Suprapubic skin (tissue), 4 donors: ENCODE measurements around the gene HNRNPM. TPM values are rescaled to one million over a fixed set of nuclear protein-coding genes. Genes with fewer than 3 reads are reported as not detected.

Experiments
- DNase-seq, 2 donors: peaks; one replicate each; pipeline ENCODE4 v3.0.0-alpha.2; 2019; ENCODE audit warnings: low spot score in 2 of 2
- H3K27ac ChIP-seq: fragments of 200-600 bp; sonication (generic); one replicate; pipeline ENCODE4 v1.5.1; 2019
- H3K27me3 ChIP-seq: fragments of 200-600 bp; sonication (generic); one replicate; pipeline ENCODE4 v1.5.1; 2019
- H3K36me3 ChIP-seq: fragments of 200-600 bp; sonication (generic); one replicate; pipeline ENCODE4 v1.5.1; 2019
- H3K4me1 ChIP-seq: fragments of 200-600 bp; sonication (generic); one replicate; pipeline ENCODE4 v1.5.1; 2019
- H3K4me3 ChIP-seq: fragments of 200-600 bp; sonication (generic); one replicate; pipeline ENCODE4 v1.5.1; 2019; ENCODE audit warnings: mild to moderate bottlenecking
- H3K9me3 ChIP-seq: fragments of 200-600 bp; sonication (generic); one replicate; pipeline ENCODE4 v1.5.1; 2019
- CTCF ChIP-seq, 2 donors: fragments of 200-600 bp in 1 of 2; fragments of 450-650 bp in 1 of 2; sonication (generic) in 1 of 2; IDR thresholded peaks; one replicate each; pipeline ENCODE4 v1.5.1; 2016 to 2019; ENCODE audit warnings: antibody characterized with exemption in 2 of 2, mild to moderate bottlenecking in 1 of 2, moderate library complexity in 1 of 2
- EP300 ChIP-seq: sonication (generic); formaldehyde crosslinking; IDR thresholded peaks from one replicate; pipeline ENCODE4 v1.6.1; 2017; ENCODE audit warnings: antibody characterized with exemption
- POLR2A ChIP-seq, 2 donors: fragments of 450-650 bp; IDR thresholded peaks; one replicate each; pipeline ENCODE4 v1.6.1; 2017; ENCODE audit warnings: antibody characterized with exemption in 2 of 2, mild to moderate bottlenecking in 2 of 2, moderate library complexity in 2 of 2
- POLR2AphosphoS5 ChIP-seq, 3 donors: sonication (generic); formaldehyde crosslinking; IDR thresholded peaks; one replicate each; pipeline ENCODE4 v1.6.1; 2017; ENCODE audit warnings: antibody characterized with exemption in 3 of 3
- WGBS: methylation state at CpG from one replicate; pipeline ENCODE4 v1.1.5; 2018; 5-methylcytosine and 5-hydroxymethylcytosine counted together
- total RNA-seq, 4 donors: library from RNA; depleted of rRNA; stranded (reverse); fragments of >200 nt; gene quantifications; one replicate each; pipeline ENCODE4 v1.1.0, GENCODE V29; 2016

The HNRNPM gene
- total RNA-seq, 4 donors from 2014 or later, result 85.5 to 128 (median 121) TPM

GRCh38 chr19:8490873-8491272 lies 46.1 kb downstream of the HNRNPM start:
- no peaks in the 10 kb centered on the region for H3K9me3 ChIP-seq
- H3K4me3 ChIP-seq, result no peak overlapping the region
- H3K27me3 ChIP-seq, result no peaks in the 10 kb centered on the region
- WGBS, result 91% methylated on average over 12 of the region's 12 CpGs
- H3K4me1 ChIP-seq, result peaks cover 40% of the 10 kb centered on the region
- TF ChIP-seq EP300, result no peak
- no peak for TF ChIP-seq POLR2AphosphoS5 (IDR thresholded peaks at IDR 0.05)
- no peak for TF ChIP-seq CTCF (IDR thresholded peaks at IDR 0.05)
- TF ChIP-seq POLR2A (IDR thresholded peaks at IDR 0.05), result no peak
- H3K36me3 ChIP-seq, result peaks cover 33% of the 10 kb centered on the region
- no peak for DNase-seq
- no peak overlapping the region for H3K27ac ChIP-seq

- H3K27ac ChIP-seq, result no peak overlapping the region
- H3K4me3 ChIP-seq, result no peak overlapping the region
- H3K27me3 ChIP-seq, result no peaks in the 10 kb centered on the region
- no peak for TF ChIP-seq EP300
- peaks cover 41% of the 10 kb centered on the region for H3K4me1 ChIP-seq
- no peaks in the 10 kb centered on the region for H3K9me3 ChIP-seq
- no peak for DNase-seq
- 88% methylated on average over 6 of the region's 6 CpGs for WGBS
- peaks cover 26% of the 10 kb centered on the region for H3K36me3 ChIP-seq
Observed at GRCh38 chr19:8491574-8491973, 46.8 kb downstream of the HNRNPM start.

- Histone ChIP-seq H3K9me3 (no peaks in the 10 kb centered on the region), H3K4me1 (peaks cover 30% of the 10 kb centered on the region), H3K27me3 (no peaks in the 10 kb centered on the region), H3K27ac (no peak overlapping the region), H3K4me3 (no peak overlapping the region), H3K36me3 (peaks cover 2% of the 10 kb centered on the region)
- no peak for TF ChIP-seq EP300
- no peak for TF ChIP-seq CTCF (IDR thresholded peaks at IDR 0.05)
- TF ChIP-seq POLR2AphosphoS5 (IDR thresholded peaks at IDR 0.05), result no peak
- TF ChIP-seq POLR2A (IDR thresholded peaks at IDR 0.05), result no peak
- no peak for DNase-seq
- 35% methylated on average over 7 of the region's 7 CpGs for WGBS
Observed at GRCh38 chr19:8494158-8494557, 49.4 kb downstream of the HNRNPM start.

- no peaks in the 10 kb centered on the region for H3K9me3 ChIP-seq
- H3K27me3 ChIP-seq, result no peaks in the 10 kb centered on the region
- H3K36me3 ChIP-seq, result no peaks in the 10 kb centered on the region
- no peak for DNase-seq
- no peak overlapping the region for H3K4me3 ChIP-seq
- peaks cover 13% of the 10 kb centered on the region for H3K4me1 ChIP-seq
- WGBS, result 93% methylated on average over 10 of the region's 22 CpGs
- TF ChIP-seq CTCF (IDR thresholded peaks at IDR 0.05) (no peak), POLR2AphosphoS5 (IDR thresholded peaks at IDR 0.05) (no peak), POLR2A (IDR thresholded peaks at IDR 0.05) (no peak), EP300 (no peak)
- no peak overlapping the region for H3K27ac ChIP-seq
Observed at GRCh38 chr19:8498295-8498694, 53.5 kb downstream of the HNRNPM start.

GRCh38 chr19:8499048-8499833 lies 54.5 kb downstream of the HNRNPM start:
- no peaks in the 10 kb centered on the region for H3K36me3 ChIP-seq
- no peak overlapping the region for H3K27ac ChIP-seq
- no peaks in the 10 kb centered on the region for H3K9me3 ChIP-seq
- WGBS, result 89% methylated on average over 11 of the region's 41 CpGs
- TF ChIP-seq CTCF (IDR thresholded peaks at IDR 0.05), result no peak
- TF ChIP-seq POLR2A (IDR thresholded peaks at IDR 0.05), result no peak
- TF ChIP-seq EP300, result no peak
- no peak for TF ChIP-seq POLR2AphosphoS5 (IDR thresholded peaks at IDR 0.05)
- no peak overlapping the region for H3K4me3 ChIP-seq
- H3K4me1 ChIP-seq, result peaks cover 9% of the 10 kb centered on the region
- no peak for DNase-seq
- no peaks in the 10 kb centered on the region for H3K27me3 ChIP-seq
